Neural cell (in vitro differentiated cells): ENCODE data around the gene EPHA1. TPM values are rescaled to one million over a fixed set of nuclear protein-coding genes. Genes with fewer than 3 reads are reported as not detected.

Experiments used
- H2AFZ ChIP-seq: fragments of 200-600, 300-800 bp; sonication (generic), shearing (Covaris generic); 2 replicates; pipeline ENCODE4 v1.6.0; 2014; ENCODE audit warnings: low read depth, mild to moderate bottlenecking, antibody characterized with exemption, low read length, moderate library complexity
- H3F3A ChIP-seq: fragments of 200-600 bp; shearing (Covaris generic); 2 replicates; pipeline ENCODE4 v1.6.1; 2016; ENCODE audit warnings: mild to moderate bottlenecking, moderate library complexity, mixed read lengths, antibody characterized with exemption, low read length; ENCODE audit not compliant: insufficient read depth, poor library complexity, severe bottlenecking
- H3K27ac ChIP-seq: fragments of 200-600, 300-800 bp; sonication (generic), shearing (Covaris generic); 2 replicates; pipeline ENCODE4 v1.5.1; 2014; ENCODE audit warnings: mild to moderate bottlenecking, low read length, moderate library complexity
- H3K27me3 ChIP-seq: fragments of 300-800, 200-600 bp; sonication (generic), shearing (Covaris generic); 2 replicates; pipeline ENCODE4 v1.6.0; 2014; ENCODE audit warnings: mild to moderate bottlenecking, low read depth, low read length, moderate library complexity; ENCODE audit not compliant: insufficient read depth
- H3K36me3 ChIP-seq: fragments of 300-800, 200-600 bp; sonication (generic), shearing (Covaris generic); 2 replicates; pipeline ENCODE4 v1.5.1; 2014; ENCODE audit warnings: mild to moderate bottlenecking, antibody characterized with exemption, low read length, moderate library complexity; ENCODE audit not compliant: insufficient read depth
- H3K4me2 ChIP-seq: fragments of 300-800, 200-600 bp; sonication (generic), shearing (Covaris generic); 2 replicates; pipeline ENCODE4 v1.6.0; 2014; ENCODE audit warnings: mild to moderate bottlenecking, low read length
- H3K4me3 ChIP-seq: fragments of 300-800, 200-600 bp; sonication (generic), shearing (Covaris generic); 2 replicates; pipeline ENCODE4 v1.5.1; 2014; ENCODE audit warnings: mild to moderate bottlenecking, low read length, moderate library complexity
- H3K79me2 ChIP-seq: fragments of 200-600 bp; shearing (Covaris generic); replicated peaks from 2 replicates; pipeline ENCODE4 v1.6.0; 2014; ENCODE audit warnings: mild to moderate bottlenecking, low read length, moderate library complexity; ENCODE audit not compliant: insufficient read depth
- H3K9ac ChIP-seq: fragments of 300-800, 200-600 bp; sonication (generic), shearing (Covaris generic); 2 replicates; pipeline ENCODE4 v1.6.1; 2016; ENCODE audit warnings: mild to moderate bottlenecking, low read length, mixed read lengths
- H3K9me2 ChIP-seq: fragments of 200-600 bp; shearing (Covaris generic); 2 replicates; pipeline ENCODE4 v1.6.1; 2016; ENCODE audit warnings: mild to moderate bottlenecking, low read length, mixed read lengths; ENCODE audit not compliant: insufficient read depth
- H3K9me3 ChIP-seq: fragments of 200-600, 300-800 bp; sonication (generic), shearing (Covaris generic); 2 replicates; pipeline ENCODE4 v1.6.1; 2016; ENCODE audit warnings: mild to moderate bottlenecking, mixed run types, low read length, moderate library complexity, mixed read lengths
- H4K20me1 ChIP-seq: fragments of 200-600 bp; shearing (Covaris generic); 2 replicates; pipeline ENCODE4 v1.6.1; 2016; ENCODE audit warnings: mild to moderate bottlenecking, mixed run types; ENCODE audit not compliant: insufficient read depth
- EP300 ChIP-seq: fragments of 450-650 bp; conservative IDR thresholded peaks from 2 replicates; pipeline ENCODE4 v1.6.1; 2014; ENCODE audit warnings: antibody characterized with exemption, mild to moderate bottlenecking, moderate library complexity; ENCODE audit not compliant: poor library complexity, severe bottlenecking
- EZH2 ChIP-seq: fragments of 200-600, 300-800 bp; shearing (Covaris generic), sonication (generic); IDR thresholded peaks from 2 replicates; pipeline ENCODE4 v1.6.1; 2014; ENCODE audit warnings: antibody characterized with exemption, low read length, borderline replicate concordance, mild to moderate bottlenecking; ENCODE audit not compliant: insufficient read depth, poor library complexity, severe bottlenecking
- MXI1 ChIP-seq: fragments of 450-650 bp; conservative IDR thresholded peaks from 2 replicates; pipeline ENCODE4 v1.6.1; 2014; ENCODE audit warnings: antibody characterized with exemption, mild to moderate bottlenecking; ENCODE audit not compliant: poor library complexity, severe bottlenecking
- POLR2AphosphoS5 ChIP-seq: IDR thresholded peaks from 2 replicates; pipeline ENCODE4 v1.6.1; 2012
- RAD21 ChIP-seq: fragments of 450-650 bp; conservative IDR thresholded peaks from 2 replicates; pipeline ENCODE4 v1.6.1; 2014; ENCODE audit warnings: antibody characterized with exemption, mild to moderate bottlenecking, moderate library complexity
- SMC3 ChIP-seq: fragments of 450-650 bp; conservative IDR thresholded peaks from 2 replicates; pipeline ENCODE4 v1.6.1; 2014; ENCODE audit warnings: antibody characterized with exemption, mild to moderate bottlenecking, moderate library complexity; ENCODE audit not compliant: poor library complexity
- TAF1 ChIP-seq: IDR thresholded peaks from 2 replicates; pipeline ENCODE4 v1.6.1; 2012; ENCODE audit warnings: low read depth
- polyA plus RNA-seq: library from polyadenylated mRNA; depleted of rRNA; stranded (reverse); fragments of >200 nt; gene quantifications from 2 replicates; pipeline ENCODE4 v1.2.3, GENCODE V29; 2014
- TF ChIP-seq, protein P1 (sequence below): fragments of 450-650 bp; IDR thresholded peaks from 2 replicates; pipeline ENCODE4 v1.5.1; 2014; ENCODE audit warnings: antibody characterized with exemption, mild to moderate bottlenecking, moderate library complexity; ENCODE audit not compliant: poor library complexity, severe bottlenecking
- TF ChIP-seq, protein P2 (sequence below): IDR thresholded peaks from 2 replicates; pipeline ENCODE4 v1.6.1; 2012; ENCODE audit warnings: borderline replicate concordance

EPHA1 gene
- polyA plus RNA-seq, 1 donor from 2014 or later = not detected

DNA sequence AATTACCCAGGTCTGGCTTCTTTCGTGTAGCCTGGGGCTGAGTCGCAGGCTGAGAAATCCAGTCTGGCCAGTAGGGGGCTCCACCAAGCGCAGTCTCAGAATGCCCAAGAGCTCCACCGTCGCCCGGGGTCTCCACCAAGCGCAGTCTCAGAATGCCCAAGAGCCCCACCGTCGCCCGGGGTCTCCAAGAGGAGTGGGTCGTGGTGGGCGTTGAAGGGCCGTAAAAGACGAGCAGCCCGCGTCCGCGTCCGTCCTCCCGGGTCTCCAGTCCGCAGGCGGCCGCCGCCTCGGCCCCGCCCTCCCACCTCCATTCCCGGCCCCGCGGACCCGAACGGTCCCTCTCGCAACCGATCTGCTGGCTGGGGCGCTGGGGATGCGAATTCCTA lies 28.4 kb downstream of the EPHA1 start:
- H4K20me1 ChIP-seq = no peaks in the 10 kb centered on the region

DNA sequence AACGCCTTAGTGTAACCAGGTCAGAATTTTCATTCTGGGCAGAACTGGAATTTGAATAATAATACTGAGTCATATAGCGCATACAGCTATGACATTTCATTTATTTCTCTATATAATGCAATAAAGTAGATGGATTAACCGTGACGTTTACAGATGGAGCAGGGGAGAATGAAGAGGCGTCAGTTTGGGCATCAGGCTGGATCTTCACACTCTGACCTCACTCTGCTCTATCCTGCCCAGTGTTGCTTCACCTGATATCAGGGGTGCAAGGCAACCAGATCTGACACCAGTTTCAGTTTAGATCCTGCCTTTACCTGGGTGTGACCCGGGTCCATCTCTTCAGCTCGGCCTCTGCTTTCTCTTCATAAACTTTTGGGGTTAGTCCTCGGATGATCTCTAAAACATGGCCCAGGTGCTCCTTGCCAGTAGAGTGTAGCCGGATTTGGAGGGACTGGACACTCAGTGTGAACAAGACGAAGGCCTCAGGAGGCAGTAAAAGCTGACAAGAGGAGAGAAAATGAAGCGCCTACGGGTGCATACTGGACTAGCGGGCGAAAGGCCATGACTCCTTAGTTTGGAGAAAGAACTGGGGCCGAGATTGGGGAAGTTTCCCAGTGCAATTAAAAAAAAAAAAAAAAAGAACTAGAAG lies 28.9 kb downstream of the EPHA1 start:
- Histone ChIP-seq H3K4me3 (peak overlapping the region; percentile 100), H3K9me2 (no peaks in the 10 kb centered on the region), H4K20me1 (no peaks in the 10 kb centered on the region), H3K9ac (peak overlapping the region; percentile 100), H3F3A (no peaks in the 10 kb centered on the region), H3K27ac (peak overlapping the region; percentile 85), H3K4me2 (peak overlapping the region; percentile 50), H3K9me3 (no peaks in the 10 kb centered on the region), H3K79me2 (peaks cover 6% of the 10 kb centered on the region), H3K27me3 (no peaks in the 10 kb centered on the region), H2AFZ (no peak overlapping the region), H3K36me3 (no peaks in the 10 kb centered on the region)
- TF ChIP-seq SMC3 (no peak), RAD21 (no peak), TAF1 (no peak), POLR2AphosphoS5 (no peak), MXI1 (no peak), EZH2 (no peak), EP300 (no peak)
- TF ChIP-seq, protein P1, sequence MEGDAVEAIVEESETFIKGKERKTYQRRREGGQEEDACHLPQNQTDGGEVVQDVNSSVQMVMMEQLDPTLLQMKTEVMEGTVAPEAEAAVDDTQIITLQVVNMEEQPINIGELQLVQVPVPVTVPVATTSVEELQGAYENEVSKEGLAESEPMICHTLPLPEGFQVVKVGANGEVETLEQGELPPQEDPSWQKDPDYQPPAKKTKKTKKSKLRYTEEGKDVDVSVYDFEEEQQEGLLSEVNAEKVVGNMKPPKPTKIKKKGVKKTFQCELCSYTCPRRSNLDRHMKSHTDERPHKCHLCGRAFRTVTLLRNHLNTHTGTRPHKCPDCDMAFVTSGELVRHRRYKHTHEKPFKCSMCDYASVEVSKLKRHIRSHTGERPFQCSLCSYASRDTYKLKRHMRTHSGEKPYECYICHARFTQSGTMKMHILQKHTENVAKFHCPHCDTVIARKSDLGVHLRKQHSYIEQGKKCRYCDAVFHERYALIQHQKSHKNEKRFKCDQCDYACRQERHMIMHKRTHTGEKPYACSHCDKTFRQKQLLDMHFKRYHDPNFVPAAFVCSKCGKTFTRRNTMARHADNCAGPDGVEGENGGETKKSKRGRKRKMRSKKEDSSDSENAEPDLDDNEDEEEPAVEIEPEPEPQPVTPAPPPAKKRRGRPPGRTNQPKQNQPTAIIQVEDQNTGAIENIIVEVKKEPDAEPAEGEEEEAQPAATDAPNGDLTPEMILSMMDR = no peak
- TF ChIP-seq, protein P2, sequence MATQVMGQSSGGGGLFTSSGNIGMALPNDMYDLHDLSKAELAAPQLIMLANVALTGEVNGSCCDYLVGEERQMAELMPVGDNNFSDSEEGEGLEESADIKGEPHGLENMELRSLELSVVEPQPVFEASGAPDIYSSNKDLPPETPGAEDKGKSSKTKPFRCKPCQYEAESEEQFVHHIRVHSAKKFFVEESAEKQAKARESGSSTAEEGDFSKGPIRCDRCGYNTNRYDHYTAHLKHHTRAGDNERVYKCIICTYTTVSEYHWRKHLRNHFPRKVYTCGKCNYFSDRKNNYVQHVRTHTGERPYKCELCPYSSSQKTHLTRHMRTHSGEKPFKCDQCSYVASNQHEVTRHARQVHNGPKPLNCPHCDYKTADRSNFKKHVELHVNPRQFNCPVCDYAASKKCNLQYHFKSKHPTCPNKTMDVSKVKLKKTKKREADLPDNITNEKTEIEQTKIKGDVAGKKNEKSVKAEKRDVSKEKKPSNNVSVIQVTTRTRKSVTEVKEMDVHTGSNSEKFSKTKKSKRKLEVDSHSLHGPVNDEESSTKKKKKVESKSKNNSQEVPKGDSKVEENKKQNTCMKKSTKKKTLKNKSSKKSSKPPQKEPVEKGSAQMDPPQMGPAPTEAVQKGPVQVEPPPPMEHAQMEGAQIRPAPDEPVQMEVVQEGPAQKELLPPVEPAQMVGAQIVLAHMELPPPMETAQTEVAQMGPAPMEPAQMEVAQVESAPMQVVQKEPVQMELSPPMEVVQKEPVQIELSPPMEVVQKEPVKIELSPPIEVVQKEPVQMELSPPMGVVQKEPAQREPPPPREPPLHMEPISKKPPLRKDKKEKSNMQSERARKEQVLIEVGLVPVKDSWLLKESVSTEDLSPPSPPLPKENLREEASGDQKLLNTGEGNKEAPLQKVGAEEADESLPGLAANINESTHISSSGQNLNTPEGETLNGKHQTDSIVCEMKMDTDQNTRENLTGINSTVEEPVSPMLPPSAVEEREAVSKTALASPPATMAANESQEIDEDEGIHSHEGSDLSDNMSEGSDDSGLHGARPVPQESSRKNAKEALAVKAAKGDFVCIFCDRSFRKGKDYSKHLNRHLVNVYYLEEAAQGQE = no peak

More for the DNA sequence above, 28.4 kb downstream of the EPHA1 start:
- no peaks in the 10 kb centered on the region for H3K9me3 ChIP-seq
- peak overlapping the region; percentile 65 for H3K4me2 ChIP-seq
- H3K9ac ChIP-seq = peak overlapping the region; percentile 100
- H3K9me2 ChIP-seq = no peaks in the 10 kb centered on the region
- peaks cover 6% of the 10 kb centered on the region for H3K79me2 ChIP-seq
- H3K27me3 ChIP-seq = no peaks in the 10 kb centered on the region
- no peaks in the 10 kb centered on the region for H3F3A ChIP-seq
- no peaks in the 10 kb centered on the region for H3K36me3 ChIP-seq
- peak overlapping the region; percentile 100 for H3K4me3 ChIP-seq
- H2AFZ ChIP-seq = peak overlapping the region; percentile 91
- TF ChIP-seq EZH2 (no peak), TAF1 (no peak), RAD21 (peak; percentile 57), EP300 (no peak), POLR2AphosphoS5 (peak; percentile 60), SMC3 (peak; percentile 71), MXI1 (peak; percentile 22)
- TF ChIP-seq, protein P1 = peak; percentile 92
- TF ChIP-seq, protein P2 = peak; percentile 38
- peak overlapping the region; percentile 85 for H3K27ac ChIP-seq
